ENCODE measurements around the gene FAM170B.

FAM170B gene

GRCh38 chr10:49093922-49094321 is 39.9 kb downstream of the FAM170B start:
- H3K4me3 ChIP-seq (ENCODE audit: low read depth, low read length), result no peak overlapping the region
- no peak for DNase-seq (ENCODE audit: low read depth)
- TF ChIP-seq CTCF (IDR thresholded peaks at IDR 0.05; ENCODE audit: low read depth, low read length, missing control alignments), result no peak

- TF ChIP-seq CTCF (IDR thresholded peaks at IDR 0.05; ENCODE audit: low read depth, low read length, missing control alignments), result no peak
- H3K4me3 ChIP-seq (ENCODE audit: low read depth, low read length), result no peak overlapping the region
- no peak for DNase-seq (ENCODE audit: low read depth)
Observed at GRCh38 chr10:49092477-49092876, 41.3 kb downstream of the FAM170B start.

GRCh38 chr10:49091450-49092210 is 42.2 kb downstream of the FAM170B start:
- TF ChIP-seq CTCF (IDR thresholded peaks at IDR 0.05; ENCODE audit: low read depth, low read length, missing control alignments), result no peak
- H3K4me3 ChIP-seq (ENCODE audit: low read depth, low read length), result no peak overlapping the region
- no peak for DNase-seq (ENCODE audit: low read depth)

- TF ChIP-seq CTCF (IDR thresholded peaks at IDR 0.05; ENCODE audit: low read depth, low read length, missing control alignments), result no peak
Observed at GRCh38 chr10:49090696-49091380, 43.0 kb downstream of the FAM170B start.

GRCh38 chr10:49090189-49090575 is 43.6 kb downstream of the FAM170B start:
- TF ChIP-seq CTCF (IDR thresholded peaks at IDR 0.05; ENCODE audit: low read depth, low read length, missing control alignments), result no peak
- no peak overlapping the region for H3K4me3 ChIP-seq (ENCODE audit: low read depth, low read length)
- DNase-seq (ENCODE audit: low read depth), result no peak

More at GRCh38 chr10:49090696-49091380, 43.0 kb downstream of the FAM170B start:
- H3K4me3 ChIP-seq (ENCODE audit: low read depth, low read length), result no peak overlapping the region
- DNase-seq (ENCODE audit: low read depth), result no peak

GRCh38 chr10:49089557-49090188 is 44.1 kb downstream of the FAM170B start:
- DNase-seq (ENCODE audit: low read depth), result no peak
- TF ChIP-seq CTCF (IDR thresholded peaks at IDR 0.05; ENCODE audit: low read depth, low read length, missing control alignments), result no peak
- H3K4me3 ChIP-seq (ENCODE audit: low read depth, low read length), result no peak overlapping the region
